ENCODE results near the gene LONRF2.
"Not testable (repeated sequence)": the region's sequence is repeated elsewhere in the genome, so short reads cannot be mapped to it uniquely, and the experiment has no call there.

The LONRF2 gene

DNA sequence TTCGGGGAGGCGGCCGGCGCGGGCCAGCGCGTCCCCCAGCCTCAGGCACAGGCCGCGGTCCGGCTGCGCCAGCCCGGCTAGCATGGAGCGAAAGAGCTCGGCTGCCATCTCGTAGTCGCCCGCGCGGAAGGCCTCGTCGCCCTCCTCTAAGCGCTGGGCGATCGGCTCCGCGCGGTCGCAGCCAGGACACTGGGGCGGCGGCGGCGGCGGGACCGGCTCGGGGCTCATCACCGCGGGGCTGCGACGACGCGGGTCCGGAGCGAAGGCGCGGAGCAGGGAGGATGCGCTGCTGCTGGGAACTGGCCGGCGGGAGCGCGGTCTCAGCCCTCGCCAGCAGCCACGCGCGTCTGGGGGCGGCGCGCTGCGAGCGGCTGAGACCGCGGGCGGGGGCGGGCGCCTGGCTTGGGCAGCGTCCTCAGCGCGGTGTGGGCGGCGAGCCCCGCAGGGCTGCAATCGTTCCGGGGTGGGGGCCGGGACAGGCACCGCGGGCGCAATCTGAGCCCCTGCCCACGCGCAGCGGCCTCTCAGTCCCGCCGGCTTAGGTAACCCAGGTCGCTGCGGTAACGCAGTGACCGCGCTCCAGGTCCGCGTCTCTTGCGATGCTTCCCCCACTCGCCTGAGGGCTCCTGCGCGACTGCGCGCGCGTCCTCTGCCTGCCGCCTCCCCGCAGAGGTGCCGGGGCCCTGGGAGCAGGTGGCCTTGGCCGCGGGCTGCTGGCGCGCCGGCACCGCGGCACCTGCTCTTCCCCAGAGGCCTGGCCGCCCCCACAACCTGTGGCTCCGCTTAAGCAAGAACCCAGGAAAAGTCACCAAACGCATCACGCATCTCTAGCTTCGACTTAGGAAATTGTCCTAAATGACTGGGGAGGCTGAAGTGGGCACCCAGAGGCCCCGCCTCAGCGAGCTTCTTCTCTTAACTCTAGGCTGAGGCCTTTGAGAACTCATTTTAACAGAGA is at the start of gene LONRF2:
Gene LONRF2, minus strand, starts transcription at position 636 of the 955 bp plus-strand sequence. Its CDS starts 408 bp downstream, at position 228.
- no peak for DNase-seq (ENCODE audit: extremely low read depth, low read depth)
- TF ChIP-seq, protein P1, sequence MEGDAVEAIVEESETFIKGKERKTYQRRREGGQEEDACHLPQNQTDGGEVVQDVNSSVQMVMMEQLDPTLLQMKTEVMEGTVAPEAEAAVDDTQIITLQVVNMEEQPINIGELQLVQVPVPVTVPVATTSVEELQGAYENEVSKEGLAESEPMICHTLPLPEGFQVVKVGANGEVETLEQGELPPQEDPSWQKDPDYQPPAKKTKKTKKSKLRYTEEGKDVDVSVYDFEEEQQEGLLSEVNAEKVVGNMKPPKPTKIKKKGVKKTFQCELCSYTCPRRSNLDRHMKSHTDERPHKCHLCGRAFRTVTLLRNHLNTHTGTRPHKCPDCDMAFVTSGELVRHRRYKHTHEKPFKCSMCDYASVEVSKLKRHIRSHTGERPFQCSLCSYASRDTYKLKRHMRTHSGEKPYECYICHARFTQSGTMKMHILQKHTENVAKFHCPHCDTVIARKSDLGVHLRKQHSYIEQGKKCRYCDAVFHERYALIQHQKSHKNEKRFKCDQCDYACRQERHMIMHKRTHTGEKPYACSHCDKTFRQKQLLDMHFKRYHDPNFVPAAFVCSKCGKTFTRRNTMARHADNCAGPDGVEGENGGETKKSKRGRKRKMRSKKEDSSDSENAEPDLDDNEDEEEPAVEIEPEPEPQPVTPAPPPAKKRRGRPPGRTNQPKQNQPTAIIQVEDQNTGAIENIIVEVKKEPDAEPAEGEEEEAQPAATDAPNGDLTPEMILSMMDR (IDR thresholded peaks at IDR 0.05; ENCODE audit: low read depth, low read length) = no peak

DNA sequence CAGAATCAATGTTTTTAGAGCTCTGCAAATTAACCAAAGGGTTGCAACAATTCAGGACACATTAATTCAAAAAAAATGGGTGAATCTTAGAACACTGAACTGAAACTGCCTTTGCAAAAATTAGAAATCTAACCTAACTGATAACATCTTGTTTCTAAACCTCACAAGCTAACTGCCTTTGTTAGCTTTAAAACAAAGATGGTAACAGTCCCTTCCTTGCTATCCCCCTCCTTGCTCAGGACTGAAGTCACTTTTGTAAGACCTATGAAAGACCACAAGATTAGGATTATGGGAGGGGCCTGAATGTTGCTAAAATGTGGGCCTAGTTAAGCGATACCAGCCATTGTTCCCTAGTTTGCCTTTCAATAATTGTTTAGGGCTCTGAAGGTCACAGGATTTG is 44.9 kb upstream of the LONRF2 start:
- TF ChIP-seq, protein P1 (IDR thresholded peaks at IDR 0.05; ENCODE audit: low read depth, low read length) = no peak
- DNase-seq (ENCODE audit: extremely low read depth, low read depth) = no peak

DNA sequence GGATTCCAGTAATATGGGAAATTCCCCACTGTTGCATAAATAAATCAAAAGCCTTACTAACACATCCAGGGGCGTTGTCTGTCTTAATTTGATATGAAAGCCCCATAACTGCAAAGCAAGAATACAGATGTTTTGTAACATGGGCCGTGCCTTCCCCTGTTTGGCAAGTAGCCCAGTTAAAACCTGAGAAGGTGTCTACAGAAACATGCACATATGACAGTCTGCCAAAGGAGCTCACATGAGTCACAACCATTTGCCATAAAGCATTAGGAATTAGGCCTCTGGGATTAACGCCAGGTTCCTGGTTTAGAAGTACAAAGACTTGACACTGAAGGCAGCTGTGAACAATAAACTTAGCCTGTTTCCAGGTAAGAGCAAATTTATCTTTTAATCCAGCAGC is 43.1 kb upstream of the LONRF2 start:
- TF ChIP-seq, protein P1 (IDR thresholded peaks at IDR 0.05; ENCODE audit: low read depth, low read length) = no peak
- DNase-seq (ENCODE audit: extremely low read depth, low read depth) = peak; percentile 80

DNA sequence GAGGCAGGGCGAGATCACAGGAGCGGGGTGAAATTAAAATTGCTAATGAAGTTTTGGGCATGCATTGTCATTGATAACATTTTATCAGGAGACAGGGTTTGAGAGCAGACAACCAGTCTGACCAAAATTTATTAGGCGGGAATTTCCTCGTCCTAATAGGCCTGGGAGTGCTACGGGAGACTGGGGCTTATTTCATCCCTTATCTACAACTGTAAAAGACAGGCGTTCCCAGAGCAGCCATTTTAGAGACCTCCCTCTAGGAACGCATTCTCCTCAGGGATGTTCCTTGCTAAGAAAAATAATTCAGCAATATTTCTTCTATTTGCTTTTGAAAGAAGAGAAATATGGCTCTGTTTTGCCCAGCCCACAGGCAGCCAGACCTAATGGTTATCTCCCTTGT is 40.0 kb upstream of the LONRF2 start:
- not testable (repeated sequence) for DNase-seq (ENCODE audit: extremely low read depth, low read depth)

DNA sequence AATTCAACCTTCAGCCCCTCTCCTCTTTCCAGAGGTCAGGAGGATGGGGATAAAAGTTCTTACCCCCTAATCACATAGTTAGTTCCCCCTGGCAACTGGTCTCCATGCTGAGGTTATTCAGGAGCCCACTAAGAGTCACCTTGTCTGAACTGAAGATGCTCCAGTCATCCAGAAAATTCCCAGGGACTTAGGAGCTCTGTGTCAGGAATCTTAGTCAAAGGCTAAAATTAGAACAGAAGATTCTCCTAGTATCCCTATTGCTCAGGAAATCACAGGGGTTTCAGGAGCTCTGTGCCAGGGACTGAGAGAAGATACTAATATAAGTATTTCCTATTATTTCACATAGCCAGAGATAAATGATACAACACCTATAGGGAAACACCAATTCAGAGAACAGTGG is 37.3 kb upstream of the LONRF2 start:
- no peak for DNase-seq (ENCODE audit: extremely low read depth, low read depth)

DNA sequence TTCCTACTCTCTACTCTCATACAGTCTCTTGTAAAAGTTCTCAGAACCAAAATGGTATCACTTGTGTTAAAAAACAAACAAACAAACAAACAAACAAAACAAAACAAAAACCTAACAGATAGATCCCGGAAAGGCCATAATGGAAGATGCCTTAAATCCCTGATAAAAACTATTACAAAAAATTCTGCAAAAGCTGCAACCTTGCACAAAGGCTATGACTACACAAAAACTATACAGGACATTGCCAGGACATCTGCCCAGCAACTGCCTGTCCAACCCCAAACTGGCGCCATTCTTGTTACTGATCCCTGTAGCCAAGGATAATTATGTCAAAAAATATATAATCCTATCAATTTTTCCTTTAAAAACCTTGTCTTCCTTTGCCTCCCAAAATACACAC is 36.3 kb upstream of the LONRF2 start:
- DNase-seq (ENCODE audit: extremely low read depth, low read depth) = no peak
- TF ChIP-seq, protein P1 (IDR thresholded peaks at IDR 0.05; ENCODE audit: low read depth, low read length) = no peak

More for the DNA sequence above, 37.3 kb upstream of the LONRF2 start:
- TF ChIP-seq, protein P1 (IDR thresholded peaks at IDR 0.05; ENCODE audit: low read depth, low read length) = no peak

DNA sequence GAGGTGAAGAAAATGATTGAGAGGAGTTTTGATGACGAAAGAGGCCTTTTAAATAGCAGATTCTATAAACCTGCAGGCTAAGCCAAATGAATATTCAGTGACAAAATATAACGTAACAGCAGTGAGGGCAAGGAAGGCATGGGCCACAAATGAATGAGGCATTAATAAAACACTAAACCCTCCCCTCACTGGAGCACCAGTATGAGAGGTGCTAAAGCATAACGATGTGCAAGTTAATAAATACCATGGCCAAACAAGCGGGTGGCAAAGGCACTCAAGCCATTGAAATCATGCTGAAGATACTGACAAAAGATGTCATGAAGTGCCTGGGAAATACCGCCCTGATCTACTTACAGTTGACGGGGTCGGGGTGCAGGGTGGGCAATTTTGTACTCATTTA is 30.2 kb upstream of the LONRF2 start:
- TF ChIP-seq, protein P1 (IDR thresholded peaks at IDR 0.05; ENCODE audit: low read depth, low read length) = no peak
- no peak for DNase-seq (ENCODE audit: extremely low read depth, low read depth)

Data from AG09319 (cell line).